Activated CD8-positive, alpha-beta memory T cell treated with anti-CD3 and anti-CD28 coated beads, Interleukin-2, amount 50 U/mL, for 48 hours (primary cell): ENCODE results near the gene ARHGAP44.

Experiments used
- DNase-seq: peaks from one replicate; pipeline ENCODE4 v3.0.0-alpha.2; 2020

Gene ARHGAP44

DNA sequence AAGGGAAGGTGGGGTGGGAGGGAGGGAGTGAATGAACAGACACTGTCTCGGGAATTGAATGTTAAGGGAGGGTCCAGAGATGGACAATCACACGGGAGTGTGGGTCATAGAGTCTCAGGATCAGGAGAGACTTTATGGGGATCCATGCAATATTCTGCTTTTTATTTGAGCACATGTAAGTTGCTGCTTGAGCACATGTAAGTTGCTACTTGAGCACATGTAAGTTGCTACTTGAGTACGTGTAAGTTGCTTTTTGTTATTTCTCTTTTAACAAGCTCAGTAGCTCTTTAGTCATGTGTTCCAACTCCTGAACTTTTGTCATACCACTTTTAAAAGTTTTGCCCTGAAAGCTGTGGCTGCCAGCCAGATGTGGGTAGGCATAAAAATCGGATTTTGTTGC is 110.3 kb downstream of the ARHGAP44 start:
- DNase-seq = no peak

GRCh38 chr17:12900474-12900873 is 111.2 kb downstream of the ARHGAP44 start:
- no peak for DNase-seq

GRCh38 chr17:12902046-12902445 is 112.7 kb downstream of the ARHGAP44 start:
- no peak for DNase-seq

DNA sequence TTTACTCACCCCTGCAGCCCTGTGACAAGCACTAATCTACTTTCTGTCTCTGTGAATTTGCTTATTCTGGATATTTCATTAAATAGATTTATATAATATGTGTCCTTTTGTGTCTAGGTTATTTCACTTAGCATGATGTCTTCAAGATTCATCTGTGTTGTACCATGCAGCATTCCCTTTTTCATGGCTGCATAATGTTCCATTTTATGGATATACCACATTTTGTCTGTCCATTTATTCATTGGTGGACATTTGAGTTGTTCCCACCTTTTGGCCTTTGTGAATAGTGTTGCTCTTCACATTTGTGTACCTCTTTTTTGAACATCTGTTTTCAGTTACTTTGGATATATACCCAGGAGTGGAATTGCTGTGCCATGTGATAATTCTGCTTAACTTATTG is 118.2 kb downstream of the ARHGAP44 start:
- DNase-seq = no peak

DNA sequence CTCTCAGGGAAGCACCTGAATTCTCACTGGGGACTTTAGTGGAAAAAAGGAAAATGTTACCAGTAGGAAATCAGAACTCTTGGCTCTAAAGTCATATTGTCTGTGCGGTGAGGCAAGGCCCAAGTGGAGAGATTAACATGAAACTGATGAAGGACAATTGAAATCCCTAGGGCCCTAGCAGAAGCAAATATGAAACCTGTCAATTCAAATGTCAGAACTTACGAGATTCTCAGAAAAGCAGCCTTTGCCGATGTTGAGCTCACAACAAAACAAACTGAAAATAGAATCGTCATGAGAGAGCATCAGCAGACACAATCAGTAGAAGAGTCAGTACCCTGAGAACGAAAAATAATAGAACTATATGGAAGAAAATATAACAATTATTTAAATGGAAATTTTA is 119.7 kb downstream of the ARHGAP44 start:
- no peak for DNase-seq

DNA sequence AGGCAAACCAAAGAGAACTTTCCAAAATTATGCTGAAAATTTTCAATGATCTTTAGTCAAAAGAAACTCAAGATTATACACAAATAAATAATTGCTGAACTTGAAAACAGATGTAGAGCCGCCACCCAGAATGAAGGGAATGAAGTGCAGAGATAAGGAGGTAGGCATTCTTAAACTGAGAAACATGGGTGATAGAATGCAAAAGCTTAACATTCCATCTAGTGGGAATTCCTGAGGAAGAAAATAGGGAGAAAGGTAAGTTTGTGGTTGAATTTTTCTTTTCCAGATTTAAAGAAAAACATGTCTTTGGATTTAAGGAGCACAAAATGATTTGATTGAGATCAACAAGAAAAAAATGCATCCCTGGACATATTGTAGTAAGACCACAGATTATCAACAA is 120.2 kb downstream of the ARHGAP44 start:
- no peak for DNase-seq

- DNase-seq = no peak
Measured at GRCh38 chr17:12911239-12911638, 121.9 kb downstream of the ARHGAP44 start.

DNA sequence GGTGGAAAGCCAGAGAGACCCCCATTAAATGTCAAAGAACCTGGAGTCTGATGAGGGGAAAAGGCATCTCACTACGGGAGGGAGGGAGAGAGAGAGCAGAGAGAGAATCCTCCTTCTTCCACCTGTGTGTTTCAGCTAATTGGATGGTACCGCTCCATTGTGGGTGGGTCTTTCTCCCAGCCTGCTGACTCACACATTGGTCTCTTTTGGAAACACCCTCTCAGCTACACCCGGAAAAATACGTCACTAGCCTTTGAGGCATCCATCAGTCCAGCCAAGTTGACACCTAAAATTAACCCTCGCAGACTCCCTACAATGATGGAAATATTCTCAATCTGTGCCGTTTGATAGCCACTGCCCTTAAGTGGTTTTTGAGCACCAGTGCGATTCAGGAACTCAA is 128.1 kb downstream of the ARHGAP44 start:
- no peak for DNase-seq

GRCh38 chr17:12918142-12918541 is 128.8 kb downstream of the ARHGAP44 start:
- no peak for DNase-seq

DNA sequence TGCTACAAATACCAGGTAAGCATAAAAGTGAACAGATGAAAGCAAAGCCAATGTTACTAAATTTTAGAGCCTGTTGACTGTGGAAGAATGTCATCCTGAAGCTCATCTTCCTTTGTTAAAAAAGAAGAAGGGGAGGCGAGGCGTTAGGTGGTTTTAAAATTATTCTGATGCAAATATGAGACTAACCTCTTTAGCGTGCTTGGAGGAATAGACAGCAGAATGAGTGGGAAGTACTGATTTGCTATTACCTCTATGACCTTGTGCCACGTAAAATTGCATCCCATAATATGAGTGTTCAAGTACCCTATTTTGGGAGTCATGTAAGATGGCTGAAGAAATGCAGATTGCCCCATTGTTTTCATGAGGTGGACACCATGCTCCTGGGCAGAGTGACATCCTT is 132.8 kb downstream of the ARHGAP44 start:
- DNase-seq = no peak

DNA sequence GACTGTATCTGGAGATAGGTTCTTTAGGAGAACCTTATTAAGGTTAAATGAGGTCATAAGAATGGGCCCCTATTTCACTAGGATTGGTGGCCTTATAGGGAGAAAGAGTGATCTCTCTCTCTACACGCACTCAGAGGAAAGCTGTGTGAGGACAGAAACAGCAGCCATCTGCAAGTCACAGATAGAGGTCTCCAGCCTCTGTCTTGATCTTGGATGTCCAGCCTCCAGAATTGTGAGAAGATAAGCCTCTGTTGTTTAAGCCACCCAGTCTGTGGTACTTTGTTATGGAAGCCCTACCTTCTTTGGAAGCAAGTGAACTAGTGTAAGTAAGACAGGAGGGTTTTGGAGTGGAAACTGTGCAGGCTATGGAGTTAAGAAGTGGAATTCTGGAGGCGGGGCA is 135.3 kb downstream of the ARHGAP44 start:
- DNase-seq = no peak

DNA sequence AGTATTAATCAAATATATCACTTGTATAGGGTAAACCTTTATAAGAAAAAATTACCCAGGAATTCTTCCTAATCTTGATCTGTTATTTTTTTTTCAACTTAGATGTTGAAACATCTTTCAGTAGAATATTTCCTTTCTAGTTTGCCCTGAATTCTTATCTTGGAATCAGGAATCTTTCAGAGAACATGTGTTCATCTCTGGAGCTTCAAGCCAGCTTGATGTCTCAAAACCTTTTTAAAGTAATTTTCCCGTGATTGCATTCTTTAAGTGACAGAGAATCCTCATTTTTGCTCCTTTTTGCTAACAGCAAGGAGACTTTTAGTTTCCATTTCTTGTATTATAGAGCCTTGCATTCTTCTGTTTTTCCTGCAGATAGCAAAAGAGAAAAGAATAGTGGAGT is 137.7 kb downstream of the ARHGAP44 start:
- DNase-seq = no peak

DNA sequence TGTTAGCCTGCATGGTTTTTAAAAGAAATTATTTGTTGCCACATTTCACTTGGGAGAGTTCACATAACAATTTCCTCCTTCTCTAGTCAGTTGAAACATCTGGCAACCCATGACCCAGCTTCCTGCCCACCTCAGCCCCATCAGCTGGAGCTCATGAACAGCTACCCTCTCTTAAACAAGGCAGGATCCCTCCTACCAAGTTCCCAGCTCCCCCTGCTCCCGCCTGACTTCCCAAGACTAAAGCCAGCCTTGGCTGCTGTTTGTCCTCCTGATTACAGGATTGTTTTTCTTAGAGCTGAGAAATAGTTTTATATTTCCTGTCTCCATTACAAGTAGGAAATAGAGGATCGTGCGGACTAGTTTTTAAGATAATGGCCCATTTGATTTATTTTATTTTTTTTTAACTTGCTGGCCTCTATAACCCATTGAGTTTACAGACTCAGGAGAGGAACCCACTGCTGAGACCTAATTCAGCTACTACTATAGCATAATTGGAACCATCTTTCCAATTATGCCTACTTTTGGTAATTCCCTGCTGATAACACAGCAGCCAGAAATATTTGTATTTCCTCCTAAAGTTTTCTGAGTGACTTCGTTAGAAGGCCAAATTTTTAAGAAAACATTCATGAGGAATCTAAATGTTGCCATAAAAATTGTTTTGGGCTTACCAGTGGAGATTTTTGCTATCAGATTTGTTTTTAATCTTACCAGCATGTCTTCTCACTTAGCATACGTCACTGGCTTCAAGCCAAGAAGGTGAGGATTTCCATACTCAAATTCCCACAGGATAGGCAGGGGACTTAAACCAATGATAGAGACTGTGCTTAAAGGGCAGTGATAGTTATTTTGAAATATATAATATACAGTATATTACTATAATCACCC is 138.5 kb downstream of the ARHGAP44 start:
- DNase-seq = no peak

GRCh38 chr17:12928736-12929135 is 139.4 kb downstream of the ARHGAP44 start:
- DNase-seq = no peak

DNA sequence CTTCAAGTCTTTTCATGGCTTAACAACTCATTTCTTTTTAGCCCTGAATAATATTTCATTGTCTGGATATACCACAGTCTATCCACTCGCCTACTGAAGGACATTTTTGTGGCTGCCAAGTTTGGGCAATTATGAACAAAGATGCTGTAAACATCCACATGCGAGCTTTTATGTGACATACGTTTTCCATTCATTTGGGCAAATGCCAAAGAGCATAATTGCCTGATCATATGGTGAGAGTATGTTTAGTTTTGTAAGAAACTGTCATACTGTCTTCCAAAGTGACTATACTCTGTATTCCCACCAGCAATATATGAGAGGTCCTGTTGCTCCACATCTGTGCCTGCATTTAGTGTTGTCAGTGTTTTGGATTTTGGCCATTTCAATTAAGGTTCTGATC is 147.2 kb downstream of the ARHGAP44 start:
- DNase-seq = no peak

DNA sequence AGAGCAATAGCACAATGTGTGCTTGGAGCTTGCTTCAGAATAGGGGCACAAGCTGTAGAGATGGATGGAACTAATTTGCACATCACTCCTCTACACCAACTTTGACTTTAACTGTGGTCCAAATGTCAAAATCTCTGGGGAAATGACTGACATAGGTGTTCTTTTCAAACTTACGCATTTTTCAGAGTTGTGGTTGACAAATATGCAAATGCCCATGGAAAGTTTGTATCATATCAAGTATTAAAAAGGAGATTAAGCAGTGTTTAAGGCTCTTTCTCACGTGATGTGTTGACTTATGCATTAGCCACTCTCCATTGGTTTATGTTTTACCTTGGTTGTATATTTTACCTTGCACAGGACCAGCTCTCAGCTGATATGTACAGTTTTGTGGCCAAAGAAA is 151.4 kb downstream of the ARHGAP44 start:
- DNase-seq = no peak

DNA sequence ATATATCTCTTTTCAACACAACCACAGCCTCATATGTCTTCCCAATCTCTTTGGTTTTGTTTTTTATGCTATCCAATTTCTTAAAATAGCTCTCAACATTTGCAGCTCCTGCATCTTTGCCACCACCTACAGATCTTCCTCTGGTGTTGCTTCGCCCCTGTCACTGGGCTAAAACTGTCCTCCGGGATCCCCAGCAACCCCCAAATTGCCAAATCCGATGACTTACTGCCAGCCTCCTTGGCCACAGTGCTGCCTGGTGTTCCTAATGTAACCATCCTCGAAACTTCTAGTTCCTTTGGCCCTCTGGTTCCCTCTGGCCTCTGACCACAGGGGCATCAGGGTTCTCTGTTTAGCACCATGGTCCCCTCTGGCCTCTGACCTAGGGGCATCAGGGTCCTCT is 157.7 kb downstream of the ARHGAP44 start:
- DNase-seq = no peak

DNA sequence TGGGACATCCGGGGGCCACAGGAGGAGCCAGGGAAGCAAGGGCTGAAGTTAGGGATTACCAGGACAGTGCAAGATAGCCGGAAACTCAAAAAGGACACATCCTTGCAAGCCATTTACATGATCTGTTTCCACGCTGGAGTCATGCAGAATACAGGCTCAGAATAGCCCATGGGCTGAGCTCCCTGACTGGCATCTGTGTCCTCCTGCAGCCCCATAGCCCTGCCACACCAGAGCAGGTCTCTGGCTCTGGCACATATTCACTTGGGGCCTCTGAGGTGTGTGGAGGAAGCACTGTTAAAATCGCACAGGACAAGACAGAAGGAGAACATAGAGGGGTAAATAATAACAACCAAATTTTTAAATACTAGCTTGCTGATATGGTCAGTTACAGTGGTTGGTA is 162.7 kb downstream of the ARHGAP44 start:
- no peak for DNase-seq

DNA sequence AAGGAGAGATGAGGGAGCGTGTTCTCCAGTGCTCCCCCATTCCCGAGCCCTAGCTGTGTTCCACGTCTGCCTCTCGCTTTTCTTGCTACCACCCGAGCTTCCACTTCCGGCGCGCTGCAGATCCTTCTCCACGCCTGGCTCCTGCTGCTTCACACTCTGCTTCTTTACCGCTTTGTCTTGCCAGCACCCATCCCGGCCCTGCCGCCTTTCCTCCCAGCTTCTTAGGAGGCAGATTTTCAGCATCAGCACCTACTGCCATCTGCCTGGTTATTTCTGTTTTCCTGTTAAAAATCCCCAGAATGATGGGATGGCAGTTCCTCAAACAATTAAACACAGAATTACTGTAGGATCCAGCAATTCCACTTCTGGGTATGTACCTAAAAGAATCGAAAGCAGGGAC is 163.9 kb downstream of the ARHGAP44 start:
- no peak for DNase-seq

DNA sequence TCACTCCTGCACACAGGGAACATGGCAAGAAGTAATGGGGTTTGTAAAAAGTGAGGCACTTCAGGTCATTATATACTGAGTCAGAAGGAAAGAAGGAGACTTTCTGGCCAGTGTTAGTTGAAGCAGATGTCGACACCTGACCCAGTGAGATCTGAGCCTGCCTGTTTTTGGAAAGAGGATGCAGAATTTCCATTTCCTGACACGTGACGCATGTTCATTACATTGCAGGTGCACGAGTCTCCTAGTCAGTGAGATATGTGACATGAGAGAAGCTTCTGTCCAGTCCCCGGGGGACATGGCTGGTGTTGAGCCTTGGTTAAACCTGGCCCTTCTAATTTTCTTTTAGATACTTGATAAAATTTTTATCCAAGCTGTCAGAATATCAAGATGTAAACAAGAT is 166.2 kb downstream of the ARHGAP44 start:
- DNase-seq = no peak

- DNase-seq = no peak
Measured at GRCh38 chr17:12958786-12959185, 169.5 kb downstream of the ARHGAP44 start.

DNA sequence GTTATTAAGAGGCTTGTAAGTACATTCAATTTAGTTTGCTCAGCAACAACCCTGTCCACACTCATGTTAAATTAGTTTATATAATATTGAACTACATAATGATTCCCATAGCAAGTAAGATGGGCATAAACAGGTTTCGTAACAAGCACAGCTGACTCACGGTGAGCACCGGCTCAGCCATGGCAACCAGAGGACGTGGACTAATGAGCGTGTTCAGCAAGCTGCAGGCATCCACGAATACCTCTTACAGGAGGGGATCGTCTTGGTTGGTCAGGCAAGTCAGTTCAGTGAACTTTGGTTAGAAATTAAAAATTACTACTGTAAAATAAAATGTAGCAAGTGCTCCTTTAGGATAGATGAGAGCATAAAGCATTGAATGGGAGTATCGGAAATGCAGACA is 170.1 kb downstream of the ARHGAP44 start:
- no peak for DNase-seq

GRCh38 chr17:12961655-12962054 is 172.4 kb downstream of the ARHGAP44 start:
- DNase-seq = no peak

- DNase-seq = no peak
Measured at GRCh38 chr17:12963505-12963904, 174.2 kb downstream of the ARHGAP44 start.

DNA sequence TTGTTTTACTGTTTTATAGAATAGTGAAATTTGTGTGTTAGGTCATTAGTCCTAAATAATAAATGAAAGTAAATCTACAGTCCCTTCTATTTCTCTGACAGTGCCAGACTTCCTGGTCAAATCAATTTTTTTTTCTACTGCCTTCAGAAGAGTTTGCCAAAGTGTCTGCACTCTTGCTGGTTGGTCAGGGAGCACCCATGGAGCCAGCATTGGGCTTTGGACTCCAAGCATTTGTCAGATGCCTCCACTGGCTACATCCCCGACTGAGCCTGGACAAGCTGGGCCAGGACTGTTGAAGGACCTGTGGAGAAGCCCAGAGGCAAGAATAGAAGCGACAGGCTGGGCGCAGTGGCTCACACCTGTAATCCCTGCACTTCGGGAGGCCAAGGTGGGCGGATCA is 174.9 kb downstream of the ARHGAP44 start:
- DNase-seq = no peak
